HG02885 (cell line): Measurements from ENCODE around the gene CCDC197.
A peak's percentile ranks its signal among the peaks of the same experiment; 100 is the strongest.

ENCODE experiments used
- ATAC-seq: cut with Tn5 transposase; IDR thresholded peaks from one replicate; pipeline ENCODE4 v1.9.1; 2021; ENCODE audit warnings: mild to moderate bottlenecking; ENCODE audit not compliant: unreplicated experiment, poor library complexity

CCDC197 gene

DNA sequence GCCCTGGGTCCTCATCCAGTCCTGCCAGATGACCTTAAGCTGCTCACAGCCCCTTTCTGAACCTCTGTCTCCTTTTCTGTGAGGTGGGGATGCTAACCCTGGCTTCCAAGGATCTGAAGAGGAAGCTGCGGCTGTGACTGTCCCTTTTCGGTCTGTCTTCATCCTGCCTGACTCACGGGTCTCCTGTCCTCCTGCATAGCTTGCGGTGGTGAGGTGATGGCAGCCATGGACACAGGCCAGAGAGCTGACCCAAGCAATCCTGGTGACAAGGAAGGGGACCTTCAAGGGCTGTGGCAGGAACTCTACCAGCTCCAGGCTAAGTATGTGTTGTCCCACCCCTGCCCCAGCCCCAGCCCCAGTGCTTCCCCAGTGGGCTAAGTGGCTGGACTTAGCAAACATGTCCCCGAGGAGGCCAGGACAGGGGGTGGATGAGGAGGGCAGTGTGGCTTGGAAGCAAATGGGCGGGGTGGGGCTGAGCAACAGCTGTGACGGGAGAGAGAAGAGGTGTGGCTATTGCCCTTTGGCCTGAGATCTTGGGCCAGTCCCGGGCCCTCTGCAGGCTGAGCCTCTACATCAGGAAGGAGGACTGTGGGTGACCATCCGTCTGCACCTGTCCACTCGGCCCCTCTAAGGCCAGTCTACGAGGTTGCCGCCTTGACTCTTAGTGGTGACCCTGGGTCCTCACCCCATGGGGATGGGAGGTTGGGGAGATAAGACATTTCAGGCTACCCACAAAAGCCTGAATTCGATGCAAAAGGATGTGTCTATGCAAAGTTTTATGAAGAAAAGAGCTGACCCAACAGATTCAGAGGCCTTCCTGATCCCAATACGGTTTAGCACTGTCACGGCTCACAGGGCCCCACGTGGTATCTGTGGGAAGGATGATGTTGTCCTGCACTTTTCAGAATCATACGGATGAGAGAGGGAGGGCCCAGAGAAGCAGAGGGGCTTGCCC, 1.1 kb downstream of the CCDC197 start:
- no peak for ATAC-seq

DNA sequence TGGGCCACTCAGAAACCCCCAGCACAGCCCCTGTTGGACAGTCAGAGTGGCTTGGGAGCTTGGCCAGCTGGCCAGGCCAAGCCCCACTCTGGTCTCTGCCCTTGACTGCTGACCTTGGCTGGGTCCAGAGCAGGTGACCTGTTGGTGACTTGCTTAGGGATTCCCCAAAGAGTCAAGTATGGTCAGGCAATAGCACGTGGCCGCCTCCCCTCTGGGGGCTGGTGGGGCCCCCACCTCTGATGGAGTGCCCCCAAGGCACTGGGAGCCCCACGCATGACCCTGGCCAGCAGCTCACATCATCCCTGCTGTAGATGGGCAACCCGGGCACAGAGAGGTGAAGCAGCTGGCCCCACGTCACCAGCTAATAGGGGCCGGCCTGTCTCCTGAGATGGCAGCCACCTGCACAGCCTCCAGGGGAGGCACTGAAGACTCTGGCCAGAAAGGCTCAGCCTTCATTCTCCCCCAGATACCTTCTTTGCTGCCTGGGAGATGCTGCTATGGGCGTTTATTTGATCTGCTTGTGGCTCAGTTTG, 1.8 kb downstream of the CCDC197 start:
- no peak for ATAC-seq

DNA sequence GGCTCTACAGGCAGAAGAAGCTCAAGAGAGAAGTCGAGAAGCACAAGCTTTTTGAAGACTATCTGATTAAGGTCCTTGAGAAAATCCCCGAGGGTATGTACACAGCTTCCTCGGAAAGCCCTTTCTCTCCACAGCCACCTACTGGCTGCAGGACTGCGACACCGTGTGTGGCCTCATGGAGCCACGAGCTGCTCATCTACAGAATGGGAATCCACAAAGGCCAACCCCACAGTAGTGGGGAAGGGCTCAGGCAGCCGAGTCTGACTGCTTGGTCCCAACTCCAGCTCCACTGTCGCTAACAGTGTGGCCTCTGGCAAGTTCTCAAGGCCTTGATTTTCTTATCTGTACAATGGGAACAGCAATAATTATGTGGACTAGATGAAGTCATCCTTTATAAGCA, 2.5 kb downstream of the CCDC197 start:
- ATAC-seq: no peak

DNA sequence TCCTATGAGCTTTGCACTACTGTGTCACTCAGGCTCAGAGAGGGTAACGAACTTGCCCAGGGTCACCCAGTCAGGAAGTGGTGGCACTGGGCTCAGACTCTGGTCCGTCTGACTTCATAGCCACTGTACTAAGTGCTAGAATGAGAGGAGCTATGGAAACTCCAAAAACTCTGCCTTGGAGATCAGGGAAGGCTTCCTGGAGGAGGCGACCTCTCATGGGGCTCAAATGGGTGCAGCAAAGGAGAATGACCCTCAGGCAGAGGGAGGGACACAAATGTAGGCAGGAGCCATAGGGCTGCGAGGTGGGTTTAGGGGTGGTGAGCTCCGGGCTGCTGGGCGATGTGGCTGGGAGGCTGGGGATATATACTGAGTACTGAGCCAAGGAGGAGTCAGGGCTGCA, 3.2 kb downstream of the CCDC197 start:
- no peak for ATAC-seq

DNA sequence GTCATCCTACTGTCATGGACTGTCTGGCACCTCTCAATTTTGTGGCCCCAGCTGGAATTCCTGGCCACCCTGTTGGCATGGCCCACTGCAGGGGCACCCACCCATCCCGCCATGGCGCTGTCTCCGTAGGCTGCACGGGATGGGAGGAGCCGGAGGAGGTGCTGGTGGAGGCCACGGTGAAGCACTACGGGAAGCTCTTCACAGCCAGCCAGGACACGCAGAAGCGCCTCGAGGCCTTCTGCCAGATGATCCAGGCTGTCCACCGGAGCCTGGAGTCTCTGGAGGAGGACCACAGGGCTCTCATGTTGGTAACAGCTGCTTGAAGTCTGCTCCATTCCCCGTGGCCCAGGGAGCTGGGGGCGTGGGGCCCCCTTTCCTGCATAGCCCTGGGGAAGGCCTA, 3.9 kb downstream of the CCDC197 start:
- ATAC-seq: no peak

DNA sequence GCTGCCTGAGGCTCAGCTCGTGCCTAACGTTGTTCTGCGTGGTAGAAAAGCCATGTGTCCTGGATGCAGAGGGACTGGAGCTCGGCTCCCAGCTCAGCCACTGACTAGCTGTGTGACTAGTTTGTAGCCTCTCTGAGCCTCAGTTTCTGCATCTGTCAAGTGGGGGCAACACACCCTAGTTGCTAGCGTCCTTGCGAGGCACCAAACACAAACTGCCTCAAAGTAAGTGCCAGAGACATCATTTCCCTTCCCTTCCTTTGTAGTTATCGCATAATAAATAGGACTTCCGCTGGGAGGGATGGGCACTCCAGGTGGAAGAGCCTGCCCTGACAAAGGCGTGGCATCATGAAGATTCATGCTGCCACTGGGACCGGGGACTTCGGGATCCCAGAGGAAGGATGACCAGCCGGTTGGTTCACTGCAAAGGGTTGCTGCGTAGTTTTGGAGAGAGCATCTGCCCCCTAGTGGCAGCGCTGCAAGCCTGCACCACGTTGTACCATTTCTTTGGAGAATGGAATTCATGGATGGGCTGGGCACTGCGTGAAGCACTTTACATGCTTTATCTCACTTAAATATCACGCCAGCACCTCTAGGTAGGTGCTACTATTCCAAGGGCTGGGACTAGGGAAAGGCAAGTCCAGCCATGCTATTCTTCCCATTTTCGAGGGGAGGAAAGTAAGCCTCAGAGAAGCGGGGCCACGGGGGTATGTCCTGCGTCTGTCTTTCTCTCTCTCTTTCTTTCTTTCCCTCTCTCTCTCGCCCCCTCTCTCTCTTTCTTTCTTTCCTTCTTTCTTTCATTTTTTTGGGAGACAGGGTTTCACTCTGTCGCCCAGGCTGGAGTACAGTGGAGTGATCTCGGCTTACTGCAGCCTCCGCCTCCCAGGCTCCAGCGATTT, 4.6 kb downstream of the CCDC197 start:
- ATAC-seq: peak; percentile 68

DNA sequence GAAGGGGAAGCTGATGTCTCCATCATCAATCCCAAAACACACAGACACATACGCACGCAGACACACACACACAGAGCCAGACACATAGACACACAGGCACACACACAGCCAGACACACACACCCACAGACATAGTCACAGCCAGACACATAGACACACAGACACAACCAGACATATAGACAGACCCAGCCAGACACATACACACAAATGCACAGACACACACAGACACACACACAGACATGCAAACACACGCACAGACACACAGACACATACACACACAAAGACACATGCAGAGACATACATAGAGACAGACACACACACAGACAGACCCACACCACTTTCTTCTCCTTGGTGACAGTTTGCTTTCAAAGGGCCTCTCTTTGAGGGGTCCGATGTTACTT, 6.3 kb downstream of the CCDC197 start:
- ATAC-seq: no peak

DNA sequence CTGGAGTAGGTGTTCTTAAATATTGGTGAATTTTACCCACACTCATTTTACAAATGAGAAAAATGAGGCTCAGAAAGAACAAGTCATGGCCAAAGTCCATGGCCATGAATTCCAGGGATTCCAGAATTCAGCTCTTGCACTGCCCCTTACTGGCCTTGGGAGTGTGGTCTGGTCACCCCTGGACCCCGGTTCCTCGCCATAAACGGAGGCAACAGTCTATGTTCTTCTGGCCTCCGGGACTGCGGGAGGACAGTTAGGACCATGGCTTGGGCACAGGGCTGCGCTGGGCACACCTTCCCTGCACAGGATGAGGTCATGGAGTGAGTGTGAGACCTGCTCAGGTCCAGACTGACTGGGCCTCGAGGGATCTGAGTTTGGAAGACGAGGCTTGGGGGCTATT, 6.9 kb downstream of the CCDC197 start:
- ATAC-seq: no peak

DNA sequence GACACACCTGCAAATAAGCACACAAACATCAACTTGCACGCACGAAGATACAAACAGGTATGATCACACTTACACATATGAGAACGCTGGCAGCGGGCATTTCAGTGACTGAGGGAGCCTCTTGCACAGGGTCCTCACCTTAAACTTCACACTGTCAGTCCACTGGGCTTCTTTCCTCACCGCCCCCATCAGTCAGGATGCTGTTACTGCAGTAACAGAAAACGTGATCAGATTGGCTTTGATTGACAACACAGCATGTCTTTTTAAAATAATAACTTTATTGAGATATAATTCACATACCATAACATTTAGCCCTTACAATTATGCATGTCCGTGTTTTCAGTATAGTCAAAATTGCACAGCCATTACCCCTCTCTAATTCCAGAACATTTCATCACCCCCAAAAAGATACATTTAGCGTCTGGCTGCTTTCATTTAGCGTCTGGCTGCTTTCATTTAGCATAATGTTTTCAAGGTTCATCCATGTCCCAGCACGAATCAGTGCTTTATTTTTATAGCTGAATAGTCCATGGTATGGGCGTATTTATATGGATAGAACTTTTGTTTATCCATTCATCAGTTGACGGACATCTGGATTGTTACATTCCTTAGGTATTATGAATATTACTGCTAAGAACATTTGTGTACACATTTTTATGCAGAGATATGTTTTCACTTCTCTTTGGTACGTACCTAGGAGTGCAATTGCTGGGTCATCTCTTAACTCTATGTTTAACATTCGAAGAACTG, 8.4 kb downstream of the CCDC197 start:
- ATAC-seq: no peak

DNA sequence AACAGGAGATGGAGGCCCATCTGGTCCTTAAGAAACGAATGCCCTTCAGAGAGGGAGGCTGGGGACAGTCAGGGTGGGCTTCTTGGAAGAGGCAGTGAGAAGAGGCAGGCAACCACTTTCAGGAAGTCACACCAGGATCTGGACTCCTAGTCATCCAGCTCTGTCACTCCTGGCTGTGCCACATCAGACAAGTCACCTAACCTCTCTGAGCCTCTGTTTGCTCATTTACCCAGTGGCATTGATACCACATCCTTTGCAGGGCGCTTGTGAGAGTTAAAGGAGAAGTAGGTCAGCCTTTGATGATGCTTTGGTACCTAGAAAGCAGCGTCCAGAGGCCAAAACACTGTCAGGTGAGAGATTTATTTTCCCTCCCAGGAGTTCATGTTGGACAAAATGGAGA, 11.1 kb downstream of the CCDC197 start:
- ATAC-seq: no peak

DNA sequence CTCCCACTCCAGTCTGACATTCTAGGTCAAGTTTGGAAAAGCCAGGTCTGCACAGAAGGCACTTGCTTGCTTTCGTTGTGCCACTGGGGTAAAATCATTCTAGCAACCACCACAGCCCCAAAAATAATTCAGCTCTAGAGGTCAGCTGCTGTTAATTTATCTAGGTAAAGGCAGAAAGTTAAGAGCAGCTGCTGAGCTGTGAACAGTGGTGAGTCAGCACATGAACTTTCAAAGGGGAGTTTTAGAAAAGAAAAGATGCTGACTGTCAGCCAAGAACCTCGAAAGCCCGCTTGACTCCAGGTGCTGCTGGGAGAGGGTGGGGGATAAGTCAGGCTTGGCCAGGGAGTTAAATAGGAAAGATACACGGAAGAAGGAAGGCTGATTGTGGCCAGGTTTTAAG, 12.7 kb downstream of the CCDC197 start:
- no peak for ATAC-seq

DNA sequence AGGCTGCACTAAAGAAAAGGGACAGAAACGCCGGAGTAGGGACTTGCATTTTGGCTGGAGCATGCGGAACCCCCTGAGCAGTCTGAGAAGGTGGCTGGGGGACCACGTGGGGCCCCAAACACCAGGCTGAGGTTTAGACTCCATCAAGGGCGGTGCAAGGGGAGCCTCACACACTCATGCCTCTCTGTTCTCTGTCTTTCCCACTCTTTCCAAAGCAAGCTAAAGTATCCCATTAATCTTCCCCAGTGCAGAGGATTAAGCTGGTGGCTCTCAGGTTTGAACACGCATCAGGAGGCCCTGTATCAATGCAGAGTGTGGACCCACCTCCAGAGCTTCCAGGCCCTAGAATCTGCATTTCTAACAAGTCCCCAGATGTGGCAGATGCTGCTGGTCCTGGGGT, 13.5 kb downstream of the CCDC197 start:
- no peak for ATAC-seq

DNA sequence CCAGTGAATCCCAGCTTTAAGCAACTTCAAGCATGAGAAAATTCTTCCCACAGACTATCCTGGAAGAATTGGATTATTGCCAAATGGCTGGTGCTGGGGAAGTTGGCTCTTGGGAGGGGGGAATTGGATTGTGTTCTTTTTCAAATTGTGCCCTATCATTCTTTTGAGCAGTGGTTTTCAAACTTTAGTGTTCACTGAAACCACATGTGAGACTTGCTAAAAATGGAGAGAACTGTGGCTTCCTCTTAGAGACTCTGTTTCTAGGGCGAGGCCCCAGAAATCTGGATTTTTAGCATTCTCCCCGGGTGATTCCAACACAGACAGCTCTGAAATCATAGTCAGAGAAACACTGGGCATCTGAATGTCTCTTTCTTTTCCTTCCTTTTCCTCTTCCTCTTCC, 14.7 kb downstream of the CCDC197 start:
- peak; percentile 56 for ATAC-seq

DNA sequence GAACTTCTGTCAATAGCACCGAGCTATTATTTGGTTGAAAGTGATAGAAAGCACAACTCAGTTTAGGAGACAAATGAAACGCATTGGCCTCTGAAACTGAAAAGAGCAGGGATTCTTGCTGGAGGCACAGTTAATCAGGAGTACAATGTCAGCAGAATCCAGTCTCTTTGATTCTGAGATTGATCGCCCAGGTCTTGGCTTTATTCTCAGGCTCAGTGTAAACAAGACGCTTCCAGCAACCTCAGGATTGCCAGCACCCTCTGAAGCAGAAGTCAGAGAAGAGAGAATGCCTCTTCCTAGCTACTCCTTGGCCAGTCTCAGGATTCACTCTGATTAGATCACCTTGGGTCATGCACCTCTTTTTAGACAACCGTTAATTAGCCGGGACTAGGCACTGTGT, 17.3 kb downstream of the CCDC197 start:
- no peak for ATAC-seq

DNA sequence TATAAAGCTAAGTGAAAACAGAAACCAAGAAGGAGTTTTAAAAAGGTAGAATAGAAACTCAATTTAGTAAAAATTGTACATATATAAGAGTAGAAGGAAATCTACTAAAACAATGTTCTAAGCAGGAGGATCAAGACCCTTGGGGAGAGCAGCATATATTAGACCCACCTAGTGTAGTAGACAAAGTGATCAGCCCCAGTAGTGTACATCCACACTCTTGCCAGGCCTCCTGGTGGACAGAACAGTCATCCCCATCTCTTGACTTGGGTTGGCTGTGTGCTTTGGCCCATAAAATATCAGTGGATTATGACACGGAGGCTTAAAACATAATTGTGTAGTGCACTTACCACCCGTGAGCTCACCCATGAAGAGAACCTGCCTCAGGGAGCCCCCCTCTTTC, 18.1 kb downstream of the CCDC197 start:
- ATAC-seq: no peak

DNA sequence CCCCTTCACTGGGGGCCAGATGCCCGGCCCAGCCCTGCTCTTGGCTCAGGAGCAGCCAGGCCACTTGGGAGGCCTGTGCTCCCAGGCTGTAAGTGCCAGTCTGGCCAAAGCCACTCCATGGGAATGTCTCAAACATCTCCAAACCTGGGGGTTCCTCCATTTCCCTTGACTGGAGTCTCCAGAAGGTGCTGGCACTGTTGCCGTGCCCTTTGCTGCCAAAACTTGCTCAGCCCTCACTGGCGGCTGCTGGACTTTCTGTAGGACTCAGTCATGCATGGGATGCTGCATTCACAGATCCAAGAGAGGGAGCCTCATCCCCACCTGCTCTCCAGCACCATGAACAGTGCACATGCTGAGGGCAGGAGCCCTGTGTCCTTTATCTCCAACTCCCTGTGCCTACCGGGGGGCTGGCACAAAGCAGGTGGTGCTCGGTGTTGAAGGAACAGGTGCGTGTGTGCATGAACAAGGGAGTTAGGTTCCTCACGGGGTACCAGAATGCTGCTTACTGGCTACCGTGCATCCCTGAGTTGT, 19.4 kb downstream of the CCDC197 start:
- ATAC-seq: no peak

DNA sequence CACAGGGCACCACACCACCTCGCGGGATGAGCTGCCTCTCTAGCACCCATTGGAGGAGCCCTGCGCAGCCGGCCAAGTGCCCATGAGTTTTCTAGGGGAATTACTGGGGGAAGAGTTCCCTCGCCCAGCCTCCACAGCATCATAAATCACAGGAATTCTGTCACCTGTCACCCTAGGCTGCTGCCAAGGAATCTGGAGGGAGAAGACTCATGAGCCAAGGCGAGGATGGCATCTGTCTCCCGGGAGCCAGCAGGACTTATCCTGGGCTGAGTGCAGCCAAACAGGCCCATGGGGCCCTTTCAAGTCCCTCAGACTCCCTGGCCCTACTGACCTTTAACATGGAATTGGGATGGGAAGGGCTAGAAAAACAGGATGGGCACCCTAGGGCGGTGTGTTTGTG, 21.2 kb downstream of the CCDC197 start:
- ATAC-seq: no peak

DNA sequence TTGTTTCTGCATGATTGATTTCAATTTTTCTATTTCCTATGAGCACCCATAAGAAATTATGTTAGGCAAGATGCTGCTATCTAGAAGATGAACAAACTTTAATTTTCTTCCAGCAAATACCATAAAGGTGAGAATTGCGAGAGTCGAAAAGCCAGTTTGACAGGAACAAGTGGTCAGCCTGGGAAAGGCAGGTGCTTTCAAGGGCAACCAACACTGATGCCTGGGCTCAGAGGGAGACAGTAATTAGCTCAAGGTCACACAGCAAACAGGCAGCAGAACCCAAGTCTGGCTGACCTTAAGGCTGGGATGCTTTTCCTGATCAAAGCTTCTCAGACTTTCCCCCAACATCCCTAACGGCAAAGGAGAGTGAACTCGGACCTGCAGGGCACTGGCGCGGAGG, 22.2 kb downstream of the CCDC197 start:
- ATAC-seq: no peak

DNA sequence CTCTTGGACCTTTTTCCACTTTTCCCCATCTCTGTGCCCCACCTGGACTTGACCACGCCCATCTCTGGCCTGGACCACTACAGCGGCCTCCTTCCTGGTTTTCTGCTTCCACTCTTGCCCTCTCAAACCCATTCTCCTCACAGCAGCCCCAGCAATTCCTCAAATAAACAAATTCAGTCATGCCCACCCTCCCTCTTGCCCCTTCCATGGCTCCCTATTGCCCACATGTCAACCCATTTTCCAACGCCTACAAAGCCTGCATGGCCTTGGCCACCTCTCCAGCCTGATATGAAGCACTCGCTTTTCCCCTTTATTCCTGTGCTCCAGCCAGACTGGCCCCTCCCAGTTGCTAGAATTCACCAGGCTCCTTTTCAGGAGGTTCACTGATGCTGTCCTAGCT, 23.2 kb downstream of the CCDC197 start:
- no peak for ATAC-seq

DNA sequence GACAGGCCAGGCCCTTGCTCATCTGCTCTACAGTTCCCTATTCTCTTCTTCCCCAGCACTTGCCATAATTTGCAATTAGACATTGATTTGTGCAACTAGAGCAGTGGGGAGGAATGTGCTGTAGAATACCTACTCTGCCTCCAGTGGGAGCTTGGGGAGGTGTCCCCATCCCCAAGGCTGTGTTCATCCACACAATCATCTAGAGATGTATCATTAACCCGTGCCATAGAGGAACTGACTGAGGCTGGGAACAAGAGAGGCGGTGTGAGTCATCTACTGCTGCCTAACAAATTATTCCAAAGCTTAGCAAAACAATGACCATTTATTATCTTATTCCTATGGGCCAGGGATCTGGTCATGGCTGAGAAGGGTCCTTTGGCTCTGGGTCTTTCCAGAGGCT, 23.9 kb downstream of the CCDC197 start:
- no peak for ATAC-seq
